Right renal cortex interstitium (tissue), 3 donors: Measurements from ENCODE around the gene SMYD2. TPM values are rescaled to one million over a fixed set of nuclear protein-coding genes. Genes with fewer than 3 reads are reported as not detected.
"Not testable (repeated sequence)": the region's sequence is repeated elsewhere in the genome, so short reads cannot be mapped to it uniquely, and the experiment has no call there.

Experiments used
- DNase-seq, 3 donors: peaks; one replicate each; pipeline ENCODE4 v3.0.0-alpha.2; 2013; ENCODE audit warnings: low read depth in 3 of 3, low spot score in 2 of 3
- polyA plus RNA-seq, 3 donors: library from polyadenylated mRNA; unstranded; fragments of 120-200 nt; gene quantifications; one replicate each; pipeline ENCODE4 v1.2.1, GENCODE V29; 2013; ENCODE audit not compliant: insufficient read length in 3 of 3

SMYD2 gene
- polyA plus RNA-seq, 3 donors, result 42.3 to 46.5 (median 44.3) TPM

DNA sequence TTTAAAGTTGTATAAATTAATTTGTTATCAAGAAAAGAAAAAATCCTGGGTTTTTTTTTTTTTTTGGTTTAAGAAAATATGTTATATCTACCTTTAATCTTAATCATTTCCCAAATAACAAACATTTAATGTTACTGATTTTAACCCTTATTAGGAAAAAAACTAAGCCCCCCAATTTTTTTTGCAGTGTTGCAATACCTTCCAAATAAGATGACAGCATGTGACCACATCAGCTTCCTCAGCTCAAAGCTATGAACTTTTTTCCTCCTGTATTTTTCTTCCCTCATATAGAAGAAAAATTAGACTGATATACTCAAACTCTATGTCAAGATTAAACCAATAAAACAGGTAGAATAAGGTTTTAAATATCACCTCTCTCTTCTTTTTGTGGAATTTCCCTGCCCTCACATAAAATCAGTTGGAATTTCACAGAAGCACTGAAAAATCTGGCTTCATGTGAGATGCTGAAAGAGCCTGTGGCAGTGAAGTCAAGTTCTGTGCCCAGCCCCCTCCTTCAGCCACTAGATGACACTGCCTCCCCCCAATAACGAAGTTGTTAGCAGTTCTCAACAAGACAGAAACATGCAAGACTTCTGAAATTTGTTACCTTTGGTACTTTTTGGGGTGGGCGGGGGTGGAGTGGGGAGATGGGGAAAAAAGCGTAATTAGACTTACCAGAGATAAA, 9.6 kb upstream of the SMYD2 start:
- DNase-seq, result no peak

DNA sequence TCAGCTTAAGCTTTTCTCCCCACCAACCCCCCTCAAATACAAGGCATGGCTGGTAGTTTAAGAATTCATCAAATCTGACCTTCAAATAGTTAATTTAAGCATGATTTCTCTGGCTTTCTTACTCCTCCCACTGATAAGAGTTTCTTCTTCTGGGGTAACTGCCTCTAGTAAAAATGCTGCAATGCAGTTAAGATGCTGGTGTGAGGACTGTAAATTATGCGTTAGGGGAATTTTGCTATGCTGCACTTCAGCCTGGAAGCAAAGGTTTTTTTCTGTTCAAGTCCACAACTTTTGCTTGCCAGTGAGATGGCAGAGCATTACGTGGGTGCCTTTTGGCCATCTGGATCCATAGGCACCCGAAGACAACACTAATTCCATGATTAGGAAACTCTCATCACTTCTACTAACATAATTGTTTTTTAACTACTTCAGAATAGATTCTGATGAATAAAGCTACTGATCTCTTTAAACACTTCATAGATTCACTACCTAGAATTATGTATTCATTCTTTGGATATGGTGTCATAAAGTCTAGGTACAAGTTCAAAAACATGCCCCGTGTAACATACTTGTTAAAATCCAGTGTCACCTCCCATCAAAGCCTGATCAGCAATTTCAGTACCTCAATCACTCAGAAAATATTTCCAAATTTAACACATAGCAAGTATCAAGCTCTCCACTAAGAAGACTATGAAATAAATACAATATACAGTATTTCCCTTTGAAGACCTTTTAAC, 8.8 kb upstream of the SMYD2 start:
- no peak for DNase-seq

DNA sequence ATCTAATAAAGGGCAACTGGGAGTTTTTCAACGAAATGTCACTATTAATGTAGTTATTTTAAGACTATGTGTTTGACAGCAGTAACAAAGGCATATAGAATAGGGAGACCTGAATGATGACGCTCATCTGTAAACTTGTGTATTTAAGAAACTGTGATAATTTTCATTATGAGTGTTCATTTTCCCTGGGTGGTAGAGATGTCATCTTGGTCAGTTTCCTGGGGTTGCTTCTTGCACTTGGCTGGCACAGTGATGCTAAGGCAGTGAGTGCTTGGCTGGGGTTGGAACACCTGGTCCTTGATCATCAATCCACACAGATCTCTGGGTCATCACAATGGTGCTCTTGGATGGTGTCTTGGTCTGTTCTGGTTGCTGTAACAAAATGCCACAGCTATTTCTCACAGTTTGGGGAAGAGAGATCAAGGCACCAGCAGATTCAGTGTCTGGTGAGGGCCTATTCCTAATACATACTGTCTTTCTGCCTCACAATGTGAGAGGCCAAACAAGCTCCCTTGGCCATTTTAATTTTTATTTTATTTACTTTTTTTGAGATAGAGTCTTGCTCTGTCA, 7.9 kb upstream of the SMYD2 start:
- DNase-seq, result no peak

DNA sequence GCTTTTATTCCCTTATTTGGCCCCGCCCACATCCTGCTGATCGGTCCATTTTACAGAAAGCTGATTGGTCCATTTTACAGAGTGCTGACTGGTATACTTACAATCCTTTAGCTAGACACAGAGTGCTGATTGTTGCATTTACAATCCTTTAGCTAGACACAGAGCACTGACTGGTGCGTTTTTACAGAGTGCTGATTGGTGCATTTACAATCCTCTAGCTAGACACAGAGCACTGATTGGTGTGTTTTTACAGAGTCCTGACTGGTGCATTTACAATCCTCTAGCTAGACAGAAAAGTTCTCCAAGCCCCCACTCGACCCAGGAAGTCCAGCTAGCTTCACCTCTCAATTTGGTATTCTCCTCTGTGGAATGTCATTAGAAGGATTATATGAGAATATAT, 5.3 kb upstream of the SMYD2 start:
- not testable (repeated sequence) for DNase-seq

DNA sequence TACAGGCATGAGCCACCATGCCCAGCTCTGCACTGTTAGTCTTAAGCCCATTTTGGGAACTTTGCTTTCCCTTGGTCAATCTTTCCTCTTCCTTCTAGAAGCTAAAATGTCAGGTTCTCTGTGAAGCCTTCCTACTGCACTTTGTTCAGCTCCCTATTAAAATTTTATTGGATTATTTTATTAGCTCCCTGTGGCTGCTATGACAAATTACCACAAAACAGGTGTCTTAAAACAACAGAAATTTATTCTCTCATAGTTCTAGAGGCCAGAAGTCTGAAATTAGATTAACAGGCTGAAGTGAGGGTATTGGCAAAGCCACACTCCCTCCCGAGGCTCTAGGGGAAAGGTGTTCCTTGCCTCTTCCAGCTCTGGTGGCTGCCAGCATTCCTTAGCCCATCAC, 4.2 kb upstream of the SMYD2 start:
- no peak for DNase-seq

DNA sequence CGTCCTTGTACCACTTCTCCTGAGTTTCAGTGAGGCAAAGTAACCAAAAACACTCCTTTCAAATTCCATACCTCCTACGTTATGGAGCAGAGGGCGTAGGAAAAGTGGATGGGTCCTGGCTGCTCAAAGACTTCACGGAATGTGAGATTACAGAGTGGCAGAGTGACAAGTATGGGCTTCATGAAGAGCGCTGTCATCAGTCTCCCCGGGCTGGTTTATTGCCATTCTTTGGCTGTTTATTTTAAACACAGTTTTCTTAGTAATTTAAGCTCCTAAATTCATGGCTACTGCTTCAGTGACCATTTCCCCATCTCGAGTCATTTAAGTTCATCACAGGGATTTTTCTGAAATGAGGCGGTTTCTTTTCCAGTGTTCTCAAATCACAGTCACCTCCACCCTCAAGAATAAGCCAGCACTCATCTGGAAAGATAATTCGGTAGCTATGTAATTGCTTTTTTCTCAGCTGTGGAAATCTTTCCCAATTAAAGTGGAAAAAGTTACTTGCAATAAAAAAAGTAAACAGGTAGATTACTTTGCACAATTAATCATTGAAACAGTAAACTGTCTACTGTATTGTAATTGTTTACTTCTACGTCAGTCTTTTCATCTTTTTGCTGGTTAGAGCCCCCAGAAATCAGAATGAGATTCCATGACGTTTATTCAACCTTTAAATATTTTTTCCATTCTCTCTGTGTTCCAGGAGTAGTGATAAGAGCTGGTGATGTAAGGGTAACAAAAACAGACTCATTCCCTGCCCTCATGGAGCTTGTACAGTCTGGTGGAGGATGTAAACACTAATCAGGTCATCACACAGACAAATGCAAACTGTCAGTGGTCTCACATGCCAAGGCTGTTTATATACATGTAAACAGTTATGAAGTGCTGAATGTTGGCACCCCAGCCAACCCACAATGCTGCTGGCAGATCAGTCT, 3.0 kb upstream of the SMYD2 start:
- no peak for DNase-seq

DNA sequence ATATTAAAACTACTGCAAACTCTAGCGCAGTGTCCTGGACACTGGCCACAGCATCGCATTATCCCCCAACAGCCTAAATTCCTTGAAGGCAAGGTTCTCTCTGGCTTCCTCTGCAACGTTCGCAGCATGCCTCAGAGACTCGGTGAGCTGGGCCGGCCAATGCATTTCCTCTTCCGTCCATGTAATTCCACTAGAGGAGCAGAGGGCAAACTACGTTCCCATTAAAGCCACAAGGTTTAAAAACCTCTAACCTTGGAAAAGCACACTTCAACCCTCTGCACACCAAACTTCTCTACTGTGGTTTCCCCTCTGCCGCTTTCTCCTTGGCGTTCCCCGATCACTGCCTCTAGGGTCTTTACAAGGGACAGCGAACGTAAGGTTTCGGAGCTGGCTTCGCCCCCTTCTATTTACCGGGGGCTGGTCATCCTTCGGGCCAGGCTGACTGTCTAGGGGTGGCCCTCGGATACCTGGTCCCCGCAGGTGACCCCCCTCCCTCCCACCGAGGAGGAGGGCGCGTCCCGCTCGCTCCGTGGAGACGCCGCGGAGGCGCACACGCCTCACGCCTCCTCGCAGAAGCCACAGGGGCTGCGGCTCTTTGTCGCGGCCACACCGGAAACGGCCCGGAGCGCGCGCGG, 456 bp upstream of the SMYD2 start:
- DNase-seq, result peak in 1 of 3 donors; percentile 49

GRCh38 chr1:214281720-214282629, 1.0 kb downstream of the SMYD2 start:
- DNase-seq, result no peak

GRCh38 chr1:214282630-214283242, 1.8 kb downstream of the SMYD2 start:
- DNase-seq, result no peak

- no peak for DNase-seq
Measured at GRCh38 chr1:214285610-214286440, 4.9 kb downstream of the SMYD2 start.

GRCh38 chr1:214287884-214288283, 6.9 kb downstream of the SMYD2 start:
- DNase-seq, result no peak

GRCh38 chr1:214289574-214290272, 8.8 kb downstream of the SMYD2 start:
- no peak for DNase-seq

- no peak for DNase-seq
Measured at GRCh38 chr1:214290424-214291037, 9.6 kb downstream of the SMYD2 start.

GRCh38 chr1:214292322-214292721, 11.4 kb downstream of the SMYD2 start:
- no peak for DNase-seq

- no peak for DNase-seq
Measured at GRCh38 chr1:214295934-214296333, 15.0 kb downstream of the SMYD2 start.

DNA sequence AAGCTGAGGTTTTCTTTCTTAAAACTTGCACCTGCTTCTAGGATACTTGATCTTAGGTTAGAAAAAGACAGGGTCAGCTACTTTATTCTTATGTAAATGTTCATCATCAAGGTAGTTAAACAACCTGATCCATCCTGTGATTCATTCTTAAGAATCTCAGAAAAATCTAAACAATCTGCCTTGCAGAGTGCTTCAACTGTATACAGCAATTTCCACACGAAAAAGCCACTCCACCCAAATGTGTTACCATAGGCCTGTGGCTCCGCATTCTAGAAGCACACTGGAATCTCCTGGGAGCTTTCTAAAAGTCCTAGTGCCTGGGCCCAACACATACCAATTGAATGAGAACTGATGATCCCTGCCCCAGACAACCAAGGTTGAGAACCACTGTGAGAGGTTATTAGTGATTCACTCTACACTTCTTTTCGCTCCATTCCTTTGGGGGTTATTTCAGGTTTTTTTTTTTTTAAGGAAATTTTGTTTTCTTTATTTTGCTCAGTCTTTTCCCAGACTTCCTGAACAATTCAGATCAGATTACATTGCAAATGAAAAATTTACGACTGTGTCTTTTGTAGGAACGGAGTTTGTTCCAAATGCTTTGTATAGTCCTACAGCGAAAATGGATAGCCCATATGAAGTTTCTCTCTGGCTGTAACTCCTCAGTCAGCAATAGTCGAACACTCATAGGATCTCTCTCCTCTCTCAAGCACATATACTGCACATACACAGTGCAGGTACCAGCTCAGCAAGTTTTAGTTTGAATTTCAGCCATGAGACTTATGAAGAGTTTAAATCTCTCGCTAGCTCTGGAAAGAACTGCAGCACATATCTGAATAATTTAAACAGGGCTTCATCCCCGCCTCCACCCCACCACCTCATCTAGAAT, 16.1 kb downstream of the SMYD2 start:
- DNase-seq, result no peak
